ENCODE results near the gene ZNF428.
"Not testable (repeated sequence)": the region's sequence is repeated elsewhere in the genome, so short reads cannot be mapped to it uniquely, and the experiment has no call there.

The ZNF428 gene

DNA sequence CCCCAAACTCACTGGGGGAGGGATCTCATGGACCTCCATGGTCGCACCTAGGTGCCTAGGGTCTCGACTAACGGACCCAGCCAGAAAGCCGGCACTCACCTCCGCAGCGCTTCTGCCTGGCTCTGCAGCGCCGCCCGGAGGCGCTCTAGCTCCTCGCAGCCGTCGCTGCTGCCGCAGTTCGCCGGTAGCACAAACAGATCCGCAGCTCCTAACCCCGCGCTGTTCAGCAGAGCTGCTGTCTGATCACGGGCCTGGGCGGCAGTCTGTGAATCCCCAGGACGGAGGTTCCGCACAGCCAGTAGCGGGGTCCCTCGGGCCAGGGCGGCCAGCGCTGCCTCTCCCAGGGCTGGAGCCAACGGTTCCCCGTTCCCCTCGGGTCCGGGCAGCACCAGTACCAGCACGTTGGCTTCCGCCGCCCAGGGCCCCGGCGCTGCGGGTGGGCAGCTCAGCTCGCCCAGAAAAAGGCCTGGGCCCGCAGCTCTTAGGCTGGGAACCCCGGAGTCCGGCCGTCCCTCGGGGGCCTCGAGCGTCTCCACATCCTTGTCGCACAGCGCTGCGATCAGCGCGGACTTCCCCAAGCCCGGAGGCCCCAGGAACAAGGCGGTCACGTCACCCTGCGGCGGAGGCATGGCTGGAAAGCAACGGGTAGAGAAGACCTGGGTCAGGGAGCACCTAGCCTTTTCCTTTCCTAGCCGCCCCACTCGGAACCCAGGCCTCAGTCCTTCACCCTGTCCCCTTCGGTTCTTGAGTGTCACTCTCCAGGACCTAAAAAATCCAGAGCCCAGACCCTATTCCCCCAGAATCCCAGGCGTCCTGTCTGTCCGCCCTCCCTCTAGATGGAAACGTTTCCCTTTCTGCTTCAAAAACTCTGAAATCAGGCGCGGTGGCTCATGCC lies 24.5 kb downstream of the ZNF428 start:
- peak; percentile 51 to 61 (median 57) for DNase-seq (ENCODE audit: low read depth in 2 of 3, low spot score in 1 of 3)

DNA sequence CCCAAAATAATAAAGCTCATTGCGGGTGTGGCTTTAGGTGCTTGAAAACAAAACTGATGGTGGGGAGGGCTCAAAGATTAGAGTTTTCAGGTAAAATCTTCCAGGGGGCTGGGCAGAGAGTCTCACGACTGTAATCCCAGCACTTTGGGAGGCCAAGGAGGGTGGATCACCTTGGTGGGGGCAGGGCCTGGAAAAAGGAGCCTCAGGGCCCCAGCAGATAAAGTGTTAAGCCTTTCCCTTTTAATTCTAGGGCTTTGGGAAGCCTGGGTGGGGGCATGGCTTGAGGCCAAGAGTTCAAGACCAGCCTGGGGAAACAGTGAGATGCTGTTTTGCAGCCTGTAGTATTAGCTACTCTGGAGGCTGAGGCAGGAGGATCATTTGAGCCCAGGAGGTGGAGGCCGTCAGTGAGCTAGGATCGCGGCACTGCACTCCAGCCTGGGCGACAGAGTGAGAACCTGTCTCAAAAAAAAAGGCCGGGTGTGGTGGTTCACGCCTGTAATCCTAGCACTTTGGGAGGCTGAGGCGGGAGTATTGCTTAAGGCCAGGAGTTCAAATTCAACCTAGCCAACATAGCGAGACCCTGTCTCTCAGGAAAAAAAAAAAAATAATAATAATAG lies 25.2 kb downstream of the ZNF428 start:
- DNase-seq (ENCODE audit: low read depth in 2 of 3, low spot score in 1 of 3) = no peak

DNA sequence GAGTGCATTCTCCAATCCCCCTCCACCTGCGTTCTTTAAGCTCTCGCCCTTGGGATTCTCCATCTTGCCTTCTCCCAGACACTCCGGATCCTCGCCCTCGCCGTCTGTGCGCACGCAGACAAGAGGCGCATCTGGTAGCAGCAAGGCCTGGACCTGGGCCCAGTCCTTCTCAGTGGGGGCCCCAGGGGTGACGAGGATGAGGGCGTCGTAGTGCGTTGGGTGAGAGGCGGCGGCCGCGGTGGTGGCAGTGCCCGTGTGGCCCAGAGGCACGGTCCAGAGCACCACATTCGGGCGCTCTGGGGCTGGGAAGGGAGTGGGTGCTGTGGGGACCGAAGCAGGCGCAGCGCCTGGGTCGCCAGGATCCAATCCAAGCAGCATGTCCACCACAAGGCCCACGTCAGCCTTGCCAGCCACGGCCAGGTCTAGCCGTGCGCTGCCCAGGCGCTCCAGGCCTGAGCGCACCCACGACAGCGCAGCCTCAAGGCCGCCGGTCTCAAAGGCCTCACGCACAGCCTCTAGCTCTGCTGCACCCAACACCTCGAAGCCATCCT lies 26.6 kb downstream of the ZNF428 start:
- no peak for DNase-seq (ENCODE audit: low read depth in 2 of 3, low spot score in 1 of 3)

DNA sequence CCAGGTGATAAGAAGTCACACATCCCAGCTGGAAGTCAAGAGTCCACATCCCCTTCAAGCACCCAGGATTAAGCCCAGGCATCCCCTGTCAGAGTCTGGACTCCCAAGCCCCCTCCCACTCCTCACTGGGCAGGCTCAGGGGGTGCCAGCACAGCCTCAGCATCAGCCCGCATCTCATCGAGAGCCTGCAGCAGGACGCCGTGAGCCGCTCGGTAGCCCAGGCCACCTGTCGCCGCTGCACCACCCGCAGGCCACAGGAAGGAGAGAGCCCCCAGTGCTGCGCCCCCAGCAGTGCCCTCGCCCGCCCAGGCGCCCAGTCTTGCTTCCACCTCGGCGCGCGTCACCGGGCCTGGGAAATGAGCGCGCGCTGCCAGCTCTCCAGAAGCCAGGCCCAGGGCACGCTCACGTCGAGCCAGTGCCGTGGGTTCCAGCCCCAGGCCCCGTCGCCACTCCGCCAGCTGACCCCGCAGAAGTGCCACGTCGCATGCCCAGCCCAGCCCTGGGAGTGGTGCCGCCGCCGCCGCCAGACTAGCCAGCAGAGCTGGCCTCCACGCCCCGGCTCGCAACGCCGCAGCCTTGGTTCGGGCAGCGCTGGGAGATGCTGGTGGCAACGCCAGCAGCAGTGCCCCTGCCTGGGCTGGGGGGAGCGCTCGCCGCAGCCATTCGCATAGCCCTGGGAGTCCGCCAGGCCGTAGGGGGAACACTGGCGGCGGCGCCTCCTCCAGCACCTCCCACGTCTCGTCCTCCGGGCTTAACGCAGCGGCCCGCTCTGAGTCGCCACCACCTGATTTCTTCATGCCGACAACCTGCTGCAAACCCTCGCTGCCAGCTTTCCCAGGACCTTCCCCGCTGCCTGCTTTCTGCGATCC lies 27.3 kb downstream of the ZNF428 start:
- no peak for DNase-seq (ENCODE audit: low read depth in 2 of 3, low spot score in 1 of 3)

DNA sequence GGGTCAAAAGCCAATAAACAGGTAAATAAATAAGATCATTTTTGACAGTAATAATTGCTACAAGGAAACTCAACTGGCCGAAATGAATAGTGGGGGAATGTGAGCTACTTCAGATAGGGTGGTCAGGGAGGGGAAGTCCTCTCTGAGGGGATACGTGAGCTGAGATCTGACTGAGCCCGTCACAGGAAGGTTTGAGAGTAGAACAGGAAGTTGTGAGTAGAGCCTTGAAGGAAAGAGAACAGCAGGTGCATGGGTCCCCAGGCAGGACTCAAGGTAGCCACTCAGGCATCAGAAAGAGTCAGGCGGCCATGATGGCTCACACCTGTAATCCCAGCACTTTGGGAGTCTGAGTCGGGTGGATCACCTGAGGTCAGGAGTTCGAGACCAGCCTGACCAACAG lies 29.8 kb downstream of the ZNF428 start:
- no peak for DNase-seq (ENCODE audit: low read depth in 2 of 3, low spot score in 1 of 3)

DNA sequence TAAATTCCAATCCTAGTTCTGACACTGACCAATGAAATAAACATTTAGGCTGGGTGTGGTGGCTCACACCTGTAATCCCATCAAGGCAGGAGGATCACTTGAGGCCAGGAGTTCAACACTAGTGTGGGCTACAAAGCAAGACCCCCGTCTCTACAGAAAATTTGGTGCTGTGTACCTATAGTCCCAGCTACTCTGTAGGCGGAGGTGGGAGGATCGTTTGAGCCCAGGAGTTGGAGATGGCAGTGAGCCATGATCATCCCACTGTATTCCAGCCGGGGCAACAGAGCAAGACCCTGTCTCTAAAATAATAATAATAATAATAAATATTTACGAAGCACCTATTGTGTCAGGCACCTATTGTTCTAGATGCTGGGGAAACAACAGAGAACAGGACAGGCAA lies 30.2 kb downstream of the ZNF428 start:
- no peak for DNase-seq (ENCODE audit: low read depth in 2 of 3, low spot score in 1 of 3)

DNA sequence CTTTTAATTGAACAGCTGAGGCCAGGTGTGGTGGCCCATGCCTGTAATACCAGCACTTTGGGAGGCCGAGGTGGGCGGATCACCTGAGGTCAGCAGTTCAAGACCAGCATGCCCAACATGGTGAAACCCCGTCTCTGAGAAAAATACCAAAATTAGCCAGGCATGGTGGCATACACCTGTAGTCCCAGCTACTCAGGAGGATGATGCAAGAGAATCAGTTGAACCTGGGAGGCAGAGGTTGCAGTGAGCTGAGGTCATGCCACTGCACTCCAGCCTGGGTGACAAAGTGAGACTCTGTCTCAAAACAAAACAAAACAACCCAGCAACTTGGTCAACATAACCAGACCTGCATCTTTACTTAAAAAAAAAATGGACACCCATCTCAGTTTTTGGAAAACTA lies 32.4 kb downstream of the ZNF428 start:
- not testable (repeated sequence) for DNase-seq (ENCODE audit: low read depth in 2 of 3, low spot score in 1 of 3)

DNA sequence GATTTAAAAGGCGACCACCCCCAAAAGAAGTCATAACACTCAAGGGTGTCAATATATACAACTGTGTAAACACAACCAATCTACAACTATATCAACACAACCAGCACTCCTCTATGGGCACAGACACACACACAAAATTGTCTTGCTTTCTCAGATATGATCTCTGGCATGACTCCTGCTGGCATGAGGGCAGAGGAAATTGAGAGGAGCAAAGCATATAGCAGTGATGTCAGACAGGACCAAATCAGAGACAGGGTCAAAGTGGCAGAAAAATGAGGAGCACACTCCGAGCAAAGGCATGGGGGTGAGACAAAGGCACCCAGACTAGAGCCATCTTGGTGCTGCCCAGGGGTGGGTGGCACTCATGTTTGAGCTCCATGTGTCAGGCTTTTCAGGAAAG lies 33.1 kb downstream of the ZNF428 start:
- no peak for DNase-seq (ENCODE audit: low read depth in 2 of 3, low spot score in 1 of 3)

DNA sequence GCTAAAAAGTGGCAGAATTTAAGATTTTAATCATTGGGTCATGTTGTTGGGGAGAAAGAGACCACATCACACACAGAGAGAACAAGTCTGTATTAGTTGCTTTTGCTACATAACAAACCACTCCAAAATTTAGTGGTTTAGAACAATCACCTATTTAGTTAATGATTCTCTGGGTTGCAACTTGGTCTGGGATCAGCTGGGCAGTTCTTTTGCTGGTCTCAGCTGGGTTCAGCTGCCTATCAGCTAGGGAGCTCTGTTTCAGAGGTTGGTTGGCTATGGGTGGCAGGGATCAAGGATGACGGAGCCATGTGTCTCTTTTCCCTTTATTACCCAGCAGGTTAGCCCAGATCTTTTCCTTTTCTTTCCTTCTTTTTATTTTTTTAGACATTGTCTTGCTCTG lies 34.9 kb downstream of the ZNF428 start:
- DNase-seq (ENCODE audit: low read depth in 2 of 3, low spot score in 1 of 3) = no peak

DNA sequence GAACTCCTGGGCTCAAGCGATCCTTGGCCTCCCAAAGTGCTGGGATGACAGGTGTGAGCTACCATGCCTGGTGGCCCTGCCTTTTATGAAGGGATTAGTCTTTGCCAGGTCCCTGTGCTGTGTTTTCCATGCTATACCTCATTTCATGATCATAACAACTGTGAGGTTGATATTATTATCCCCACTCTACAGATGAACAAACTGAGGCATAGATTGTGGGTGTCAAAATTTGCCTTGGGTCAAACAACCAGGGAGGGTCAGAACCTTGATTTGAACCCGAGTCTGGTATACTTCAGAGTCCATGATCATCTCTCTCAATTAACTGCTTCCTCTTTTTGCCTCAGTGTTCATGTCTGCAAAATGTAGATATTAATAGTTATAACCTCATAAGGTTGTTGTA lies 36.9 kb downstream of the ZNF428 start:
- DNase-seq (ENCODE audit: low read depth in 2 of 3, low spot score in 1 of 3) = no peak

DNA sequence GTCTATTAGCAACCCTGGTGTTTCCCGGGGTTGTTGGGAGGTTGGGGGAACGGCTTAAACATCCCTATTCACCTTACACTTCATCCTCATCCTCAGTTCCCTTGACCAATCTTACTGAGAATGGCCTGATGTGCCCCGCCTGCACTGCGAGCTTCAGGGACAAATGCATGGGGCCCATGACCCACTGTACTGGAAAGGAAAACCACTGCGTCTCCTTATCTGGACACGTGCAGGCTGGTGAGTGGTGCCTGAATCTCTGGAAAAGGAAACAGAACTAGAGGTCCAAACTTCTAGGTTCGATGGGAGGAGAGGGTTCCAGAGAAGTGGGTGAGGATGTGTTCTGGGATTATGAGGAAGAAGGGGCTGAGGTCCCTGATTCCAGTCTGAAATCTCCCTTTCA lies 38.0 kb downstream of the ZNF428 start:
- no peak for DNase-seq (ENCODE audit: low read depth in 2 of 3, low spot score in 1 of 3)

DNA sequence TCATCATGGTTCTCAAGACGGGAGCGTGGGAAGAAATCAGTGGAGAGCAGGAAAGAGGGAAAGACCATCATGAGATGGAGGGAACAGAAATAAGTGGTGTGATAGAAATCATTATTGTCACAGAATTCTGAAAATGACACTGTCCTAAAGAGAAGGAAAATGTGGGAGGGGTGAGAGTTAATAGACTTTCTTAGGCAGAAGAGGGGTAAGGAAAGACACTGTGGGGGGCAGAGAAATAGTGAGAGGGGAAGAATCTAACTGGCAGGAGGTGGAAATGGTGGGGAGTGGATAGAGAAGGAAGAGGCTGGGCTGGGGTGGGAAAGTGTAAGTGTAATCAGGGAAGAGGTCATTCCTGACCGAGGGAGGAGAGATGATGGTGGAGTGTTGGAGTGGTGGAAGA lies 40.6 kb downstream of the ZNF428 start:
- DNase-seq (ENCODE audit: low read depth in 2 of 3, low spot score in 1 of 3) = no peak

DNA sequence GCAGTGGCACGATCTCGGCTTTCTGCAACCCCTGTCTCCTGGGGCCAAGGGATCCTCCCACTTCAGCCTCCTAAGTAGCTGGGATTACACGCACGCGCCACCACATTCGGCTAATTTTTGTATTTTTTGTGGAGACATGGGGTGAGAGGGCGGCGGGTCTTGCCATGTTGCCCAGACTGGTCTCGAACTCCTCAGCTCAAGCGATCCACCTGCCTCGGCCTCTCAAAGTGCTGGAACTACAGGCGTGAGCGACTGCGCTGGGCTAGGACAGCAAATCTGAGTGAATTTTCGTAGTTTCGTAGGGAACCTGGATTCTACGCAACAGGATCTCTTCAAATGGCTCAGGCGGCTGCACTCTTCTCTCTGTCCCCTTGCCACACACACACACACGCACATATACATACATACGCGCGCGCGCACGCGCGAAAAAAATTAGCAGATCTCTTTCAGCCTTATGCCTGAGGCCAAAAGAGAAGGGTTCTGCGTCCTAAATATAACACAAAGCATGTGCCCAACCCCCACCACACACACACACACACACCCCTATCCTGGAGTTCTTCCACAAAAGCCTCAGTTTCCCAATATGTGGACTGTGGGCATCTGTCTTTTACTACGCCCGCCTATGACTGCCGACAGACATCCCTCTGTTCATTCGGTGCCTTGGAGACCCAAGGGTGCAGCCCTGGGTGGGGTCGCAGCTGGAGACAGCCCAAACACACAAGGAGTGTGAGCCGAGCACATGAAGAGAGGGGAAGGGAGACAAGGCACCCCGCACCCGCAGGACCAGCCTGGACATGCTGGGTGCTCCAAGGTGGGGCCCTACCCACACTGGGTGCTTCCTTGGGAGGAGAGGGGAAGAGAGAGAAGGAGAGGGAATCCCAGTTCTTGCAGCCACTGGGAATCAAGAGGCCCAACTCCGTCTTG lies 43.2 kb downstream of the ZNF428 start:
- DNase-seq (ENCODE audit: low read depth in 2 of 3, low spot score in 1 of 3) = no peak

DNA sequence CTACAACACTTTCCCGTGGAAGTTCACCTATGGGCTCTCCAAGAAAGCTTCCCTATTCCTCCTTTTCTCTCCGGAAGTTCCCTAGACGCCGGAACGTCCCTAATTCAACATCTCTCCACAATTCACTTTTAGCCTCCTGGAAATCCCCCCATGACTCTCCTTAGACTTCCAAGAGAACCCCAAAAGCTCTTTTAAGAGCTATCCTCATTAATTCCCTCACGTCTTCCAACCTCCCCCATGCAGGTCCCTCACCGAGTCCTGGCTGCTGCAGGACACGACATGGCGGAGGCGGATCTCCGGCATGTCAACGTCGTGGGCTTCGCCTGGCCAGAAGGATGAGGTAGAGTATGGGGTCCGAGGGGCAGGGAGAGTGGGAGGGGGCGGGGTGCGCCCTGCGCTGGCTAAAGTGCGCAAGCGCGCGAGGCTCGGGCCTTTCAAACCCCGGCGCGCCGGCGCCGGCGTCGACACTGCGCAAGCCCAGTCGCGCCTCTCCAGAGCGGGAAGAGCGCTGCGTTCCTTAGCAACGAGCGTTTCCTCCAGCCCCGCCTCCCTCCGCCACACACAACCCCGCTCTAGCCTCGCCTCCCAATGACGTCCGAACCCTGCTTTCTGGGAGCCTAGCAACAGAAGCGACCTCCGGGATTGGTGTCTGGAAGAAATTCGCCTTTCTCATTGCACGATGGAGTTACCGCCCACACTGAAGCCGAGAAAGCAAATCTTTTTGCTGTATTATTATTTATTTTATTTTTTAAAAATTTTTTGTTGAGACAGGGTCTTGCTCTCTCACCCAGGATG lies 44.1 kb downstream of the ZNF428 start, which contains the start of the genes PINLYP and XRCC1:
Gene PINLYP, plus strand, starts transcription at position 646 of the 795 bp plus-strand sequence. CDS start 1,391 bp downstream, outside the sequence.
Gene XRCC1, minus strand, starts transcription at position 372 of the 795 bp plus-strand sequence. Its CDS starts 69 bp downstream, at position 303.
- peak; percentile 94 to 96 (median 94) for DNase-seq (ENCODE audit: low read depth in 2 of 3, low spot score in 1 of 3)

DNA sequence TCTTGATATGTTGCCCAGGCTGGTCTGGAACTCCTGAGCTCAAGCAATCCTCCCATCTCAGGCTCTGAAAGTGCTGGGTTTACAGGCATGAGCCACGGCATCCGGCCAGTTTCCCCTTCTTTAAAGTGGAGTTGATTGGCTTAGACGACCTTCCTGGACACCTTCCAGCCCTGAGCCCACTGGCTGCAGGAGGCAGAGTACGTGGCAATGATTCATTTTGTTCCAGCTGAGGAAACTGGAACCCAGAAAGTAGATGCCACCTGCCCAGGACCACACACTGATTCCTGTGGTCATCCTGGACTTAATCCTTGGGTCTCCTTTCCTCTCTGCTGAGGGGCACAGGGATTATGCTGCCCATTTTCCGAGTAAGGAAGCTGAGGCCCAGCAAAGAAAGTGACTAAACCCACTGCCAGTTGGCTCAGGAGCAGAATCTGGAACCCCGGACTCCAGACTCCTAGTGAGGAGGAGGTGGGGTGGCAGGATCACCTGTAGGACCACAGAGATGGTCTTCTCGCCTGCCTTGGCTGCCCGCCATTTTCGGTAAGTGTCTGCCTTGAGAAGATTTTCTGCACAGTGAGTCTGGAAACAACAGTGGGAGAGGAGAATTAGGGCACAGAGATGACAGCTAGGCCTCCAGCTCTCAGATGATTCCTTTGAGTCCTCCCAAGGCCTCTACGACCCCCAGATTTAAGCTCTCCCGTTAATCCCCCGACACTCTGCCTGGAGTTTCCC lies 44.8 kb downstream of the ZNF428 start:
- no peak for DNase-seq (ENCODE audit: low read depth in 2 of 3, low spot score in 1 of 3)

DNA sequence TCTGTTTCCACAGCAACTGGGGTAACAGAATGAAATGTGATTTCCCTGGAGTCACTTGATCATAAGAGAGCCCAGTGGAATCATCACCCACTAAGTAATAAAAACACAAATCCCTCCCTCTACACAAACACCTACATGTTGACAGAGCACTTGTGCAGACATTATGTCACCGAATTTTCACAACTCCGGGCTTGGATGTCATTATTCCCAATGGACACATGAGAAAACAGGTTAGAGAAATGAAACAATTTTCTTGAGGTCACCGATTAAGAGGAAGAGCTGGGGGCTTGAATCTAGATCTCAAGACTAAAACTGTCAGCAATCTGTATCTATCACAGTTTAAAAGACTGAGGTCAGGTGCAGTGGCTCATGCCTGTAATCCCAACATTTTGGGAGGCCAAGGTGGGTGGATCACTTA lies 47.2 kb downstream of the ZNF428 start:
- no peak for DNase-seq (ENCODE audit: low read depth in 2 of 3, low spot score in 1 of 3)

DNA sequence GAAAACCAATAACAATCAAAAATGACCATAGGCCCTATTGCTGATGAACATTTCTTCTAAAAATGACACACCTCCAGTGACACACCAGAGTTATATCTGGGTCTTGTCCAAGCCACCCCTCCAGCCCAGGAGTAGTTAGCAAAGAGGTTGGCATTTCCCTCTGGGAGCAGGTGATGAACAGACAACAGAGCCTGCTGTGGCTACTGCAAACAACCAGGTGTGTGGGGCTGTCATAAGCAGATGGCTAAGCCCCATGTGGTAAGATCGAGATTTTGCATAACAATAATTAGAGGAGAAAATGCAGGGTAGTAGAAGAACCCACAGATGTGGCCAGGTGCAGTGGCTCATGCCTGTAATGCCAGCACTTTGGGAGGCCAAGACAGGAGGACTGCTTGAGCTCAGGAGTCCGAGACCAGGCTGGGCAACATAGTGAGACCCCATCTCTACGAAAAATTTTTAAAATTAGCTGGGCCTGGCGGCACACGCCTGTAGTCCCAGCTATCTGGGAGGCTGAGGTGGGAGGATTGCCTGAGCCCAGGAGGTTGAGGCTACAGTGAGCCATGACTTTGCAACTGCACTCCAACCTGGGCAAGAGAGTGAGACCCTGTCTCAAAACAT lies 49.1 kb downstream of the ZNF428 start:
- no peak for DNase-seq (ENCODE audit: low read depth in 2 of 3, low spot score in 1 of 3)

DNA sequence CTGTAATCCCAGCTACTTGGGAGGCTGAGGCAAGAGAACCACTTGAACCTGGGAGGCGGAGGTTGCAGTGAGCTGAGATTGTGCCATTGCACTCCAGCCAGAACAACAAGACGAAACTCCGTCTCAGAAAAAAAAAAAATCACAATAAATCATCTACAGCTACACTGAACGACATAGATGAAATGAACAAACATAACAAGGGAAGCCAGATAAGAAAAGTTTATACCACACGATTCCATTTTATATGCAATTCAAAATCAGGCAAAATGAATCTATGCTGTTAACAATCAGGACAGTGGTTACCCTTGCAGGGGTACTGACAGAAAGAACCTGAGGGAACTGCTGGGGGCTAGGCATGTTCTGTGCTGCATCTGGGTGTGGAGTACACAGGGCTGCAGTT lies 49.8 kb downstream of the ZNF428 start:
- no peak for DNase-seq (ENCODE audit: low read depth in 2 of 3, low spot score in 1 of 3)
